K562 (cell line): ENCODE measurements around the gene COQ5. TPM values are rescaled to one million over a fixed set of nuclear protein-coding genes. Genes with fewer than 3 reads are reported as not detected.
A peak's percentile ranks its signal among the peaks of the same experiment; 100 is the strongest.

Source experiments
- CEBPZ ChIP-seq: fragments of 150-350 bp; IDR thresholded peaks from 2 replicates; pipeline ENCODE4 v1.6.1; 2014; ENCODE audit warnings: low read depth, mild to moderate bottlenecking, low read length, borderline replicate concordance
- E4F1 ChIP-seq: fragments of 250-450 bp; sonication (Bioruptor Pico); IDR thresholded peaks from 2 replicates; pipeline ENCODE4 v1.5.0; 2021; ENCODE audit warnings: mild to moderate bottlenecking, borderline replicate concordance
- EGR1 ChIP-seq: fragments of 450-650 bp; conservative IDR thresholded peaks from 2 replicates; pipeline ENCODE4 v1.6.1; 2017; ENCODE audit warnings: mild to moderate bottlenecking
- SMAD4 ChIP-seq: fragments of 250-450 bp; sonication (Bioruptor Pico); conservative IDR thresholded peaks from 2 replicates; pipeline ENCODE4 v1.8.0; 2021; ENCODE audit warnings: inconsistent platforms, mild to moderate bottlenecking, moderate library complexity
- TEAD4 ChIP-seq, 2 experiments: sonication (generic) in 1 of 2; formaldehyde crosslinking in 1 of 2; IDR thresholded peaks; 2 replicates each; pipeline versions ENCODE4 v1.6.1 to v1.8.0; 2012 to 2022; ENCODE audit warnings: borderline replicate concordance in 1 of 2, inconsistent platforms in 1 of 2, low read length in 1 of 2, mild to moderate bottlenecking in 1 of 2, missing genetic modification reagents in 1 of 2
- ZBTB17 ChIP-seq: fragments of 450-650 bp; formaldehyde crosslinking; IDR thresholded peaks from 2 replicates; pipeline ENCODE4 v1.4.0; 2020; ENCODE audit warnings: mild to moderate bottlenecking
- polyA plus RNA-seq, 8 experiments: library from polyadenylated mRNA; depleted of rRNA in 4 of 8; stranded (reverse) in 5 of 8; unstranded in 3 of 8; fragments of >200 nt; fragmentation: Nextera tagmentation in 2 of 8; fragmentation: Illumina TruSeq in 1 of 8; extraction: Ambion mirVana in 2 of 8; extraction: Trizol in 1 of 8; gene quantifications; 2 replicates each; pipeline versions ENCODE4 v1.2.1 to v1.2.3, GENCODE V29; 2011 to 2014; ENCODE audit warnings: inconsistent platforms in 1 of 8, missing spikeins in 1 of 8
- total RNA-seq, 7 experiments: library from RNA; depleted of rRNA in 6 of 7; stranded (reverse); fragments of >200 nt in 6 of 7; fragmentation: Illumina TruSeq in 2 of 7; extraction: Trizol in 2 of 7; gene quantifications; 2 replicates each; pipeline versions ENCODE4 v1.2.1 to v1.2.3, GENCODE V29; 2011 to 2021; ENCODE audit warnings: low replicate concordance in 1 of 7

Gene COQ5
- total and polyA plus RNA-seq, 9 of the 15 experiments (the other 6 are each of a cell fraction or from before 2014, with no cell fraction given): 19.2 to 59.7 (median 30.4) TPM

GRCh38 chr12:120529641-120530417, 871 bp upstream of the COQ5 start (continued):
- TF ChIP-seq SMAD4 (CRISPR knock-in tag) (no peak), TEAD4 (IDR thresholded peaks at IDR 0.05; ENCODE audit: low read length) (peak; percentile 55; the same call in 1 of the 2 replicates), TEAD4 (CRISPR knock-in tag; IDR thresholded peaks at IDR 0.05; ENCODE audit: borderline replicate concordance) (no peak), CEBPZ (no peak), ZBTB17 (CRISPR knock-in tag) (no peak), EGR1 (peak; percentile 44), E4F1 (CRISPR knock-in tag) (no peak)
- TF ChIP-seq, all 486 proteins: peak for 3
